Gastroesophageal sphincter (tissue), 3 donors: ENCODE results near the gene ACAD10.

ENCODE experiments used
- CTCF ChIP-seq, 4 experiments: fragments of 200-600 bp in 2 of 4; fragments of 450-650 bp in 2 of 4; sonication (generic) in 1 of 4; IDR thresholded peaks; one replicate each; pipeline ENCODE4 v1.5.1; 2017 to 2019; ENCODE audit warnings: antibody characterized with exemption in 4 of 4, mild to moderate bottlenecking in 2 of 4, moderate library complexity in 2 of 4
- EP300 ChIP-seq: sonication (generic); formaldehyde crosslinking; IDR thresholded peaks from one replicate; pipeline ENCODE4 v1.6.1; 2017; ENCODE audit warnings: antibody characterized with exemption, mild to moderate bottlenecking
- POLR2A ChIP-seq, 2 donors: fragments of 450-650 bp; IDR thresholded peaks; one replicate each; pipeline ENCODE4 v1.6.1; 2017; ENCODE audit warnings: antibody characterized with exemption in 2 of 2, mild to moderate bottlenecking in 2 of 2, moderate library complexity in 1 of 2
- POLR2AphosphoS5 ChIP-seq: sonication (generic); formaldehyde crosslinking; IDR thresholded peaks from one replicate; pipeline ENCODE4 v1.6.1; 2017; ENCODE audit warnings: antibody characterized with exemption

- no peak for TF ChIP-seq EP300
- TF ChIP-seq CTCF (IDR thresholded peaks at IDR 0.05): no peak
- TF ChIP-seq POLR2AphosphoS5: no peak
- no peak for TF ChIP-seq POLR2A (IDR thresholded peaks at IDR 0.05)
Measured at GRCh38 chr12:111803038-111803626, 117.3 kb downstream of the ACAD10 start.
